GM12874 (cell line): ENCODE results near the gene SLC4A2.

Source experiments
- TF ChIP-seq, protein P1 (sequence below): IDR thresholded peaks from 2 replicates; pipeline ENCODE4 v1.5.1; 2011; ENCODE audit warnings: low read depth, mild to moderate bottlenecking, control low read depth, low read length, moderate library complexity; ENCODE audit not compliant: insufficient read depth

SLC4A2 gene

DNA sequence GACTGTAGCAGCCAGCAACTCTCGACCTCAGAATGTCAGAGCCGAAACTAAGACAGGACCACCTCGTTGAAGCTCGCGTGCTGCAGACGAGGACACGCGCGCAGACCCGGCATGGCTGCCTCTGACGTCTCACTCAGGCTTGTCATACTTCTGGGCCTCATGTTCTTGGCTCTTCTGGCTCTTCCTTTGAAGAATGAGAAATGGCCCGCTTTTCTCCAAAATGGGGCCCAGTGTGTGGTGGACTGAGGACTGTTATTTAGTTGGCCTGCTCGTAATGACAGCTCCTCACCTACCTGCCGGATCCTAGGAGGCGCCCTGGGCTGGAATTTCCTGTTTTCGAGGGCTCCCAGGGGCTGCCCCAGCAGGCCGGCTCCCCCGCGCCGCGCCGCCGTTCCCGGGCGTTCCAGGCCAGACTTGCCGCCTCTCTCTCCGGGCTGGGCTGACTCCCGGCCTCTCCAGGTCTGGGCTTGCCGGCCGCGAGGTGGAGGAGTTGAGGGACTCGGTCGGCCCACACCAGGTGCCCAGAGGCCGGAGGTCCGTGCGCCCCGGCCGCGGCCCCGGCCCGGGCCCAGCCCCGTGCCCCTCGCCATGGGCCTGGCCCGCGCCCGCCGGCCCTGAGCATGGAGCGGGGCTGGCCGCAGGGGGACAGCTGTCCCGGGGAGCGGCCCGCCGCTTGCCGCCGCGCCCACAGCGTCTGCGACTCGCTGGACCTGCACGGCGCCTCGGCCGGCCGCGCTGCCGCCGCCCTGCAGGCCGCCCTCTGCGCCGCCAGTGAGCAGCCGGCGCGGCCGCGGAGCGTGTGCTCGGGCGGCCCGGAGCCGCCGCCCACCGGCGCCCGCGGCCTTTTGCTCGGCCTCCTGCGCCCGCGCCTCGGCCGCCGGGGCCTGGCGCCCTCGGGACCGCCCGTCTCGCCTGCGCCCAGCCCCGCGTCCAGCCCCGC lies 55.0 kb downstream of the SLC4A2 start:
- TF ChIP-seq, protein P1, sequence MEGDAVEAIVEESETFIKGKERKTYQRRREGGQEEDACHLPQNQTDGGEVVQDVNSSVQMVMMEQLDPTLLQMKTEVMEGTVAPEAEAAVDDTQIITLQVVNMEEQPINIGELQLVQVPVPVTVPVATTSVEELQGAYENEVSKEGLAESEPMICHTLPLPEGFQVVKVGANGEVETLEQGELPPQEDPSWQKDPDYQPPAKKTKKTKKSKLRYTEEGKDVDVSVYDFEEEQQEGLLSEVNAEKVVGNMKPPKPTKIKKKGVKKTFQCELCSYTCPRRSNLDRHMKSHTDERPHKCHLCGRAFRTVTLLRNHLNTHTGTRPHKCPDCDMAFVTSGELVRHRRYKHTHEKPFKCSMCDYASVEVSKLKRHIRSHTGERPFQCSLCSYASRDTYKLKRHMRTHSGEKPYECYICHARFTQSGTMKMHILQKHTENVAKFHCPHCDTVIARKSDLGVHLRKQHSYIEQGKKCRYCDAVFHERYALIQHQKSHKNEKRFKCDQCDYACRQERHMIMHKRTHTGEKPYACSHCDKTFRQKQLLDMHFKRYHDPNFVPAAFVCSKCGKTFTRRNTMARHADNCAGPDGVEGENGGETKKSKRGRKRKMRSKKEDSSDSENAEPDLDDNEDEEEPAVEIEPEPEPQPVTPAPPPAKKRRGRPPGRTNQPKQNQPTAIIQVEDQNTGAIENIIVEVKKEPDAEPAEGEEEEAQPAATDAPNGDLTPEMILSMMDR, result no peak

DNA sequence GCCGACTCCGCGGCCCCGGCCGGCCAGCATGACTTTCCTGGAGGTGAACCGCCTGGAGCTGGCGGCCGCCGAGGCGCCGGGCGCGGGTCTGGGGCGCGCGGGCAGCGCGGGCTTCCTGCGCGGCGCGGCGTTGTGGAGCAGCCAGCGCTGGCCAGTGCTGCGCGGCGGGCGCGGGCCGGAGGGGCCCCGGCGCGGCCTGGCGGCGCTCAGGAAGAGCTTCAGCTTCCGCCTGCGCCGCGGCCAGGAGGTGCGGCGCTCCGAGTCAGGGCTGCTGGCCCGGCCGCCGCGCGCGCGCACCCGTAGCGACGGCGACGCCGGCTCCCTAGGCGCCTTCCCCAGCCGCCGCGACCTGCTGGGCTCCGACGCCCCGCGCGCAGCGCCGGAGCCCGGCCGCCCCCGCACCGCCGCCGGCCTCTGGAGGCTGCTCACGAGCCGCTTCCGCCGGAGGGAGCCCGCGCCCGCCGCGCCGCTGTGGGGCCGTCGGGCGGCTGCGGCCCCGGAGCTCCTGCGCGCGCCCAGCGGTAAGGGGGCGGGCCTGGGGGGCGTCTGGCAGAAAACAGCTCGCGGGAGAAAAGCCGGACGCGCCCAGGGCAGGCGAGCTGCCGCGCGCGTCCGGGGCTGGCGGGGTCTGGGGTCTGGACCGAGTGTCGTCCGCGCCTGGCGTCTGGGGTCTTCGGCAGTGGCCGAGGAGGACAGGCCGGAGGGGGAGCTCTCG lies 55.9 kb downstream of the SLC4A2 start:
- TF ChIP-seq, protein P1, result no peak

DNA sequence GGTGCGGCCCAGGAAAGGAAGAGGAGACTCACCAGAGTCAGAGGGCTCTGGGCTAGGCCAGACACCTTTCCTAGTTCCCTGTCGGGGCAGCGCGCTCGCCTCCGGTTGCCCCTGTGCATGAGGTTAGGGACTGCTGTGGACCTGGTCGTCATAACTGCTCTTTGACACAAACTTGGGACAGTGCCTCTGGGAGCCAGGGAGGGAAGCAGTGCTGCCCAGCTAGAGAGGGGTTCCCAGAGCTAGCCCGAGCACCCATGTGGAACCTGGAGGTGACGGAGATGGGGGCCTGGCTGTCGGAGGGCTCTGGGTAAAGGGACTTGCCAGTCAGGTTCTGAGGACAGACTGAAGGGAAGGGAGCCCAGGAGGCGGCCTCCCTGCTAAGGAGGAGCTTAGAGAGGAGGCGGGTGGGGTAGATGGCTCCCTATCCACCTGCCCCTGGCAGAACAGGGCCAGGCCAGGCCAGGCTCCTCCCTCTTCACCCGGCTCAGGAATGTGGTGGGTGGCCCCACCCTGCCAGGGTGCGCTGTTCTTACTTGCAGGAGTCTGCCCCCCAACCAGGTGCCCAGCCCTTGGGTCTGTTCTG lies 56.5 kb downstream of the SLC4A2 start:
- TF ChIP-seq, protein P1, result no peak

DNA sequence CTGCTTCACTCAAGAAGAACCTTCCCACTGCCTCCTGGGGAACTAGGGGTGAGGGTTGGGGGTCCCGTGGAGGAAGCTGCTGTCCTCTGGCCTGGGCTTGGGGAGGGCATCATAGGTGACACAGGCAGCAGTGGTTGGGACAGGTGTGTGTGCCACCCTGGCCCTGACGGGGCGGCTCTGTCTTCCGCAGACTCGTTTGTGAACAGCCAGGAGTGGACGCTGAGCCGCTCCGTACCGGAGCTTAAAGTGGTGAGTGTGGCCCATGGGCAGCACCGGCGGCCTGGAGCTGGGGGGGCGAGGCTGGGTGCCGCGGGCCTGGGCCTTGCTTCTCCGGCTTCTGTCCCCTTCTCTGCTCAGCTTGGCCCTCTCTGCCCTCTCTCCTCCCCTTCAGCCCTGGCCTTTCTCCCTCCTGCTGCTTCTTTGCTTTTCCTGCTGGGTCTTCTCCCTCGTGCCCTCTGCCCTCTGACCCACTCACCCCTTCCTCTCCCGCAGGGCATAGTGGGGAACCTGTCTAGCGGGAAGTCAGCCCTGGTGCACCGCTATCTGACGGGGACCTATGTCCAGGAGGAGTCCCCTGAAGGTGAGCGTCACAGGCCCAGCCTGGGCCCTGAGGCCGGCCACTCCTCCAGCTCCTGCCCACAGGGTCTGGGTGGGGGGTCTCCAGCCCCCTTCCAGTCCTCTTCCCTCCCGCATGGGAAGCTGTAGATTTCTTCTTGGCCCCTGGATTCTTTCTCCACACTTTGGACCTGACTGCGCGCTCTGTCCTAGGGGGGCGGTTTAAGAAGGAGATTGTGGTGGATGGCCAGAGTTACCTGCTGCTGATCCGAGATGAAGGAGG lies 57.4 kb downstream of the SLC4A2 start:
- TF ChIP-seq, protein P1, result no peak

DNA sequence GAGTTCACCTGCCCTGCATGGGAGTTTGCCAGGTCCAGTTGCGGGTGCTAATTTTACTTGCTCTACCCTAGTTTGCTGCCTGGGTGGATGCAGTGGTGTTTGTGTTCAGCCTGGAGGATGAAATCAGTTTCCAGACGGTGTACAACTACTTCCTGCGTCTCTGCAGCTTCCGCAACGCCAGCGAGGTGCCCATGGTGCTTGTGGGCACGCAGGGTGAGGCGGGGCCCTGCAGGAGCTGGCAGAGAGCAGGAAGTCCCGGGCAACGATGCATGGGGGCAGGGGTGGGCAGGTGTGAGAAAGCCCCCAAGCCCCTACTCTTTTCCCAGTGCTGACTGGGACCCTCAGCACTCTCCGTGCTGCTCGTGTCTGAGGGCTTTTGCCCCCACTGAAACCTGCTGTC lies 58.2 kb downstream of the SLC4A2 start:
- TF ChIP-seq, protein P1, result no peak

DNA sequence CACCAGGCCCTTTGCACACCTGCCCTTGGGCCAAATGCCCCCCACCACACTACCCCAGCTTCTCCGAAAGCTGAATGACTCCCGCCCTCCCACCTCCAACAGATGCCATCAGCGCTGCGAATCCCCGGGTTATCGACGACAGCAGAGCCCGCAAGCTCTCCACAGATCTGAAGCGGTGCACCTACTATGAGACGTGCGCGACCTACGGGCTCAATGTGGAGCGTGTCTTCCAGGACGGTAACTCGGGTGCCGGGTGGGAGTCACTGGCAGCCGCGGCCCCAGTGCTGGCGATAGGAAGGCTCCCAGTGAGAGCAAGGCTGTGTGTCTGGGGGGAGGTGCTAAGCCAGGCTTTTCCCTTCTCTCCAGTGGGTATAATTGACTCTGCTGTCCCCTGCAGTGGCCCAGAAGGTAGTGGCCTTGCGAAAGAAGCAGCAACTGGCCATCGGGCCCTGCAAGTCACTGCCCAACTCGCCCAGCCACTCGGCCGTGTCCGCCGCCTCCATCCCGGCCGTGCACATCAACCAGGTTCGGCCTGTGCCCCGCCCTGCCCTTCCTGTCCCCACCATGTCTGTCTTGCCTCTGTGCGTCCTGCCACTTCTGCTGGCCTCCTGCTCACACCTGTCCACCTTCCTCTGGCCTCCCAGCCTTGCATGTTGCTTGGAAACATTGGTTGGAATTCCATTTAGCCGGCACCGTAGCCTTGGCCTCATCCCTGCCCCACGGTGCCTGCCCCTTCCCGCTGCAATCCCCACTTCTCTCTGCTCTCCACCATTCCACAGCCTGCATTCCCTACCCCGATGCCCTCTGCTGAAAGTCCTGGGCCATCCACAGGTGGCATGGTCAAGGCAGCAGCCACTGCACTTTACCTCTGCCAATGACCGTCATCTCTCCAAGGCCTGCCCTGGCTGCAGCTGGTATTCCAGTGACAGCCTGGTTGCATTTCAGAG lies 59.0 kb downstream of the SLC4A2 start:
- TF ChIP-seq, protein P1, result no peak
